Measurements from ENCODE around the gene UNC13A.

DNA sequence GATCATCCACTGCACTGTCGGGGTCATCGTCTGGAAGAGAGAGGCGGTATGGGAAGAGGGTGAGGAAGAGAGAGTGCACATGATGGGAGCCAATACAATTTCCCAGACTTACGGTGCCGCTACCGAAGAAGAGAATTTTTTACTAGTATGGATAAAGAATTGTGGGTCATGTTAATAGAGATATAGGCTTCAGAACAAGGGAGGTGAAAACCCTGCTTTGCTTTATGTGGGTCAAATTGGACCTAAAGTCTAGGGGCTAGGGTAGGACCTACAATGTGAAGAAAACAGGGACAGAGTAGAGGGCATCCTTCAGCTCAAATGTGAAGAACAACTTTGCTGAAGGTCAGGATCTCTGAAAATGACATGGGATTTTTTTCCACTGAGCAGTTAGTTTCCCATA is 29.9 kb downstream of the UNC13A start:
- TF ChIP-seq, protein P1, sequence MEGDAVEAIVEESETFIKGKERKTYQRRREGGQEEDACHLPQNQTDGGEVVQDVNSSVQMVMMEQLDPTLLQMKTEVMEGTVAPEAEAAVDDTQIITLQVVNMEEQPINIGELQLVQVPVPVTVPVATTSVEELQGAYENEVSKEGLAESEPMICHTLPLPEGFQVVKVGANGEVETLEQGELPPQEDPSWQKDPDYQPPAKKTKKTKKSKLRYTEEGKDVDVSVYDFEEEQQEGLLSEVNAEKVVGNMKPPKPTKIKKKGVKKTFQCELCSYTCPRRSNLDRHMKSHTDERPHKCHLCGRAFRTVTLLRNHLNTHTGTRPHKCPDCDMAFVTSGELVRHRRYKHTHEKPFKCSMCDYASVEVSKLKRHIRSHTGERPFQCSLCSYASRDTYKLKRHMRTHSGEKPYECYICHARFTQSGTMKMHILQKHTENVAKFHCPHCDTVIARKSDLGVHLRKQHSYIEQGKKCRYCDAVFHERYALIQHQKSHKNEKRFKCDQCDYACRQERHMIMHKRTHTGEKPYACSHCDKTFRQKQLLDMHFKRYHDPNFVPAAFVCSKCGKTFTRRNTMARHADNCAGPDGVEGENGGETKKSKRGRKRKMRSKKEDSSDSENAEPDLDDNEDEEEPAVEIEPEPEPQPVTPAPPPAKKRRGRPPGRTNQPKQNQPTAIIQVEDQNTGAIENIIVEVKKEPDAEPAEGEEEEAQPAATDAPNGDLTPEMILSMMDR (IDR thresholded peaks at IDR 0.05), result no peak
- TF ChIP-seq POLR2A (IDR thresholded peaks at IDR 0.05) (no peak), EP300 (IDR thresholded peaks at IDR 0.05) (no peak)

Measured in upper lobe of left lung (tissue), 4 donors.